Measurements from ENCODE around the gene NAT8L.

GRCh38 chr4:2062808-2063524, 3.8 kb downstream of the NAT8L start:
- no peak for TF ChIP-seq CTCF (IDR thresholded peaks at IDR 0.05)
- TF ChIP-seq POLR2AphosphoS5 (IDR thresholded peaks at IDR 0.05), result no peak
- TF ChIP-seq POLR2A (IDR thresholded peaks at IDR 0.05), result no peak

Measured in breast epithelium (tissue), 3 donors.